Large intestine (tissue), 3 donors: Measurements from ENCODE around the gene ZCWPW1. TPM values are rescaled to one million over a fixed set of nuclear protein-coding genes. Genes with fewer than 3 reads are reported as not detected.
"Not testable (repeated sequence)": the region's sequence is repeated elsewhere in the genome, so short reads cannot be mapped to it uniquely, and the experiment has no call there.

Experiments
- DNase-seq, 2 donors: peaks; one replicate each; pipeline versions ENCODE4 v3.0.0 to v3.0.0-alpha.2; 2013
- H3K27ac ChIP-seq: one replicate; pipeline ENCODE4 v1.5.1; 2013; ENCODE audit warnings: low read length
- H3K27me3 ChIP-seq: 2 replicates; pipeline ENCODE4 v1.6.1; 2013; ENCODE audit warnings: low read length; ENCODE audit not compliant: control insufficient read depth, insufficient read depth
- H3K36me3 ChIP-seq: 2 replicates; pipeline ENCODE4 v1.6.1; 2013; ENCODE audit warnings: low read length; ENCODE audit not compliant: control insufficient read depth, insufficient read depth
- H3K4me1 ChIP-seq: one replicate; pipeline ENCODE4 v1.6.1; 2013; ENCODE audit warnings: low read length; ENCODE audit not compliant: control insufficient read depth, insufficient read depth
- H3K4me3 ChIP-seq: one replicate; pipeline ENCODE4 v1.5.1; 2013; ENCODE audit warnings: low read length
- H3K9me3 ChIP-seq: one replicate; pipeline ENCODE4 v1.6.1; 2013; ENCODE audit warnings: mild to moderate bottlenecking, low read depth, low read length, moderate library complexity; ENCODE audit not compliant: control insufficient read depth
- WGBS: methylation state at CpG from one replicate; pipeline ENCODE4 v1.1.5; 2013; ENCODE audit warnings: low lambda C conversion rate; ENCODE audit not compliant: insufficient coverage; 5-methylcytosine and 5-hydroxymethylcytosine counted together
- polyA plus RNA-seq: library from polyadenylated mRNA; unstranded; fragments of 120-200 nt; gene quantifications from one replicate; pipeline ENCODE4 v1.2.1, GENCODE V29; 2013

The ZCWPW1 gene
- polyA plus RNA-seq, 1 donor = 4.8 TPM

GRCh38 chr7:100455206-100455605, 26.7 kb upstream of the ZCWPW1 start:
- no CpG with 5 or more reads among the region's 3 CpGs for WGBS
- Histone ChIP-seq H3K9me3 (no peaks in the 10 kb centered on the region), H3K27me3 (no peaks in the 10 kb centered on the region), H3K4me3 (no peak overlapping the region), H3K36me3 (no peaks in the 10 kb centered on the region), H3K4me1 (peaks cover 3% of the 10 kb centered on the region), H3K27ac (no peak overlapping the region)
- DNase-seq = no peak

DNA sequence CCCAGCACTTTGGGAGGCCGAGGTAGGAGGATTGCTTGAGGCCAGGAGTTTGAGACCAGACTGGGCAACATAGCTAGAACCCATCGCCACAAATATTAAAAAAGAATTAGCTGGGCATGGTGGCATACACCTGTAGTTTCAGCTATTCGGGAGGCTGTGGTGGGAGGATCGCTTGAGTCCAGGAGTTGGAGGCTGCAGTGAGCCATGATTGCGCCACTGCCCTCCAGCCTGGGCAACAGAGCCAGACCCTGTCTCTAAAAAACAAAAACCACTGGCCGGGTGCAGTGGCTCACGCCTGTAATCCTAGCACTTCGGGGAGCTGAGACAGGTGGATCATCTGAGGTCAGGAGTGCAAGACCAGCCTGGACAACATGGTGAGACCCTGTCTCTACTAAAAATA, 25.4 kb upstream of the ZCWPW1 start:
- H3K27ac ChIP-seq, H3K4me1 ChIP-seq, DNase-seq, H3K27me3 ChIP-seq, H3K4me3 ChIP-seq, H3K36me3 ChIP-seq, H3K9me3 ChIP-seq: not testable (repeated sequence)
- WGBS = no CpG with 5 or more reads among the region's 8 CpGs

- Histone ChIP-seq H3K9me3 (no peaks in the 10 kb centered on the region), H3K4me3 (no peak overlapping the region), H3K27me3 (no peaks in the 10 kb centered on the region), H3K4me1 (peaks cover 6% of the 10 kb centered on the region), H3K36me3 (no peaks in the 10 kb centered on the region), H3K27ac (no peak overlapping the region)
- DNase-seq = no peak
- 100% methylated on average over 2 of the region's 3 CpGs for WGBS
These were observed 24.0 kb upstream of the ZCWPW1 start for GRCh38 chr7:100452513-100452912.

- peaks cover 18% of the 10 kb centered on the region for H3K4me1 ChIP-seq
- H3K4me3 ChIP-seq = no peak overlapping the region
- no peaks in the 10 kb centered on the region for H3K27me3 ChIP-seq
- no peak overlapping the region for H3K27ac ChIP-seq
- DNase-seq = no peak
- H3K36me3 ChIP-seq = no peaks in the 10 kb centered on the region
- no peaks in the 10 kb centered on the region for H3K9me3 ChIP-seq
- no CpG with 5 or more reads among the region's 13 CpGs for WGBS
These were observed 20.8 kb upstream of the ZCWPW1 start for GRCh38 chr7:100449190-100449795.

- no CpG with 5 or more reads among the region's 8 CpGs for WGBS
- DNase-seq, H3K27me3 ChIP-seq, H3K9me3 ChIP-seq, H3K36me3 ChIP-seq, H3K27ac ChIP-seq, H3K4me3 ChIP-seq: not testable (repeated sequence)
- peaks cover 33% of the 10 kb centered on the region for H3K4me1 ChIP-seq
These were observed 18.9 kb upstream of the ZCWPW1 start for GRCh38 chr7:100447363-100447762.

GRCh38 chr7:100446040-100446439, 17.5 kb upstream of the ZCWPW1 start:
- WGBS = no CpG with 5 or more reads among the region's 2 CpGs

GRCh38 chr7:100444311-100445278, 16.1 kb upstream of the ZCWPW1 start:
- Histone ChIP-seq H3K4me3 (no peak overlapping the region), H3K36me3 (no peaks in the 10 kb centered on the region), H3K27me3 (no peaks in the 10 kb centered on the region), H3K4me1 (peaks cover 26% of the 10 kb centered on the region), H3K9me3 (no peaks in the 10 kb centered on the region), H3K27ac (peak overlapping the region; percentile 84)
- DNase-seq = peak; percentile 89 to 95
- WGBS = no CpG with 5 or more reads among the region's 14 CpGs

More at GRCh38 chr7:100446040-100446439, 17.5 kb upstream of the ZCWPW1 start:
- peaks cover 33% of the 10 kb centered on the region for H3K4me1 ChIP-seq
- H3K27ac ChIP-seq = no peak overlapping the region
- H3K9me3 ChIP-seq = no peaks in the 10 kb centered on the region
- H3K27me3 ChIP-seq = no peaks in the 10 kb centered on the region
- no peak for DNase-seq
- no peak overlapping the region for H3K4me3 ChIP-seq
- no peaks in the 10 kb centered on the region for H3K36me3 ChIP-seq

- Histone ChIP-seq H3K36me3 (no peaks in the 10 kb centered on the region), H3K9me3 (no peaks in the 10 kb centered on the region), H3K4me3 (no peak overlapping the region), H3K27ac (peak overlapping the region; percentile 84), H3K4me1 (peaks cover 26% of the 10 kb centered on the region), H3K27me3 (no peaks in the 10 kb centered on the region)
- DNase-seq = peak in 1 of 2 donors; percentile 54
- WGBS = no CpG with 5 or more reads among the region's 9 CpGs
These were observed 14.8 kb upstream of the ZCWPW1 start for GRCh38 chr7:100443096-100443840.

- H3K36me3 ChIP-seq = no peaks in the 10 kb centered on the region
- DNase-seq = no peak
- H3K27me3 ChIP-seq = no peaks in the 10 kb centered on the region
- H3K9me3 ChIP-seq = no peaks in the 10 kb centered on the region
- WGBS = no CpG with 5 or more reads among the region's 11 CpGs
- H3K4me1 ChIP-seq = peaks cover 26% of the 10 kb centered on the region
- H3K4me3 ChIP-seq = no peak overlapping the region
- H3K27ac ChIP-seq = no peak overlapping the region
These were observed 13.4 kb upstream of the ZCWPW1 start for GRCh38 chr7:100441641-100442535.
